Activated CD8-positive, alpha-beta memory T cell treated with anti-CD3 and anti-CD28 coated beads for 36 hours (primary cell): ENCODE results near the gene PRR23E. TPM values are rescaled to one million over a fixed set of nuclear protein-coding genes. Genes with fewer than 3 reads are reported as not detected.

ENCODE experiments used
- CTCF ChIA-PET: fragments of 350-600 bp; sonication (Branson Sonifier 250); formaldehyde crosslinking; loops from one replicate; lab custom pipeline; 2021; ENCODE audit warnings: antibody characterized with exemption; lab: Charles Lee
- POLR2A ChIA-PET: fragments of 350-600 bp; sonication (Branson Sonifier 250); formaldehyde crosslinking; loops from one replicate; lab custom pipeline; 2021; ENCODE audit warnings: antibody characterized with exemption; lab: Charles Lee
- total RNA-seq, 2 experiments: library from RNA; stranded (reverse); gene quantifications; one replicate each; pipeline ENCODE4 v1.2.3, GENCODE V29; 2021

Gene PRR23E
- total RNA-seq, 2 experiments from 2014 or later: not detected

GRCh38 chr3:127162947-127163645 lies 29.8 kb upstream of the PRR23E start:
- ChIA-PET CTCF (no interaction called here), POLR2A (no interaction called here)

DNA sequence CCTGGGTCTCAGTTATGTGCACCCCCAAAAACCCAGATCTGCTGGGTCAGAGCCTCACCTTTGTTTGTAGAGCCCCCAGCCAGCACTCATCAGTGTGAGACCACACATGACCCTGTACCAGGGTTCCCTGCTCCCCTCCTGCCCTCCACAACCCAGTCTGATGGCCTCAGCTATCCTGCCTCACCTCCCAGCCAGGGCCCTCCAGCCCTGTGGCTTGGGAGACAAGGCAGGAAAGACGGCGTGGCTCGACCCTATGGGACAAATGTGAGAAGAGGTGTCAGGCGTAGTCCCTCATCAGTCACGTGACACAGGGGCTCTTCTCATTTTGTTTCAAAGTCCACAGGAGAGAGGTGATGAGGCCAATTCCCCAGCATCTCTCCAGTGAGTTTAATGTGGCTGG lies 28.3 kb upstream of the PRR23E start:
- POLR2A ChIA-PET: no interaction called here
- CTCF ChIA-PET: no interaction called here

- POLR2A ChIA-PET: no interaction called here
- CTCF ChIA-PET: no interaction called here
Measured at GRCh38 chr3:127165036-127165435, 27.9 kb upstream of the PRR23E start.

GRCh38 chr3:127165694-127166485 lies 27.0 kb upstream of the PRR23E start:
- ChIA-PET CTCF (no interaction called here), POLR2A (no interaction called here)

DNA sequence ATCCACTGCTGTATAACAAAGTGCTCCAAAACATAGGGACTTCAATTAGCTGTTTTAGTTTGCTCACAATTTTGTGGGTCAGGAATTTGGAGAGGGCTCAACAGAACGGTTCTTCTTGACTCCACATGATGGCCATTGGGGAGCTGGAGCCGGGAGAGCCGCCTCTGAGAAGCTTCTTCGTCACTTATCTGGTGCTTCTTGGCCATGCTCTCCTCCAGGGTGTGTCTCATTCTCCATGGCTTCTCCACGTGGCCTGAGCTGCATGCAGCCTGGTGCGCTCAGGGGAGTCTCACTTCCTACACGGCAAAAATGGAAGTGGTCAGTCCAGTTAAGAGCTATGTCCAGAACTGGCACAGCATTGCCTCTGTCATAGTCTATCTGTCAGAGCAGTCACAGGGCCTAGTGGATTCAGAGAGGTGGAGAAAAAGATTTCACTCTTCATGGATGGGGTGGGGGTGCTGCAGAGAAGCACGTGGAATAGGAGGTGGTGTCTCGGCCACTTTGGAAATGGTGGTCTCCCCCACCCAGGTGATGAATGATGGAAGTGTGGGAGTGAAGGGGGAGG lies 26.3 kb upstream of the PRR23E start:
- ChIA-PET CTCF (no interaction called here), POLR2A (no interaction called here)

- CTCF ChIA-PET: no interaction called here
- POLR2A ChIA-PET: no interaction called here
Measured at GRCh38 chr3:127167315-127168043, 25.5 kb upstream of the PRR23E start.

DNA sequence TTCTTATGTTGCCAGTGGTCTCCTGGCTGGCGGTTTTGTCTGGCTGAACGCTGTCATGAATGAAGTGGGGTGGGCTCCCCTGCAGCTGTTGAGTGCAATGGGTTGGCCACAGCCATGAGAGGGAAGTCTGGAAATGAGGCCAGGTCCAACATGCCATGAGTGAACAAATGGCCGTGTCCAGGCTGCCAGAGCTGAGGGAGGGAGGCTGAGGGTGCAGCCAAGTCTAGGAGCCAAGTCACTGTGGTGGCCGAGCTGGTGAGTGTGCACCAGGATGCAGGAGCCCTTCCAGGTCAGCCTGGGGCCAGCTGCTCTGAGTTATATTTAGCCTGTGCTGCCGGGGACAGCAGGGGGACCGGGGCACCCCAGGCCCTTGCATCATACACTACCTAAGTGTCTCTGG lies 24.7 kb upstream of the PRR23E start:
- ChIA-PET CTCF (no interaction called here), POLR2A (no interaction called here)

DNA sequence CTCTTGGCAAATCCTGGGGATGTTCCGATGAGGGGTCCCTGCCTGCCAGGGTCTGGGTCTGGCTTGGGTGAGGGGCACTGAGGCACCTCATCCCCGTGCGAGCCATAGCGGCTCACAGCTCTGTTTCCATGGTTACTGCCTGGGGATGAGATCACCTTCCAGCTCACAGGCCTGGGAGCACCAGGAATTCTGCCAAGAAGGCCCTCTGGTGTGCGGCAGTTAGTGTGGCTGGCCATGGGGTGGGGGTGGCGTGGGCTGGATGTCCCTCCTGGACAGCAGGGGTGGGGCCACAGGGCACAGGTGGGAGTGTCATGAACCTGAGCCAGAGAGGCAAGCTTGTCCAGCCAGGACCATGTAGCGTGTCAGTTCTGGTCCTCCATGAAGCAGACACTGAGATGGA lies 22.1 kb upstream of the PRR23E start:
- POLR2A ChIA-PET: no interaction called here
- CTCF ChIA-PET: no interaction called here

DNA sequence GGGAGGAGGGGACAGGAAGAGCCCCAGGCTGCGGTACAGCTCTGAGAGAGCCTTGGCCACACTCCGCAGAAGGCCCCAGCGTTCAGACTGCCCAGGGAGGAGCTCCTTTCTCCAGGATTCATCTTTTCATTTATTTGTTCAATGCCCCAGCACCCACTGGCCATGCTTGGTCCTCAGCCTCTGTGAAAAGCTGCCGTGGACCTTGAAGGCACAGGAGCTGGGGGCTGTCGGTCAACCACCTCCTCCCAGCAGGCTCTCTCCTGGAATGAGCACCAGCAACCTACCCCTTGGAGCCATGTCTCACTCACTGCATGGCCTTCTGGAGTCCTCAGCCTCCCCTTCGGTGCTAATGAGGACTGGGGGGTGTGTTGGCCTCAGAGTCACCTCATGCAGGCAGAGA lies 21.6 kb upstream of the PRR23E start:
- CTCF ChIA-PET: no interaction called here
- POLR2A ChIA-PET: no interaction called here

DNA sequence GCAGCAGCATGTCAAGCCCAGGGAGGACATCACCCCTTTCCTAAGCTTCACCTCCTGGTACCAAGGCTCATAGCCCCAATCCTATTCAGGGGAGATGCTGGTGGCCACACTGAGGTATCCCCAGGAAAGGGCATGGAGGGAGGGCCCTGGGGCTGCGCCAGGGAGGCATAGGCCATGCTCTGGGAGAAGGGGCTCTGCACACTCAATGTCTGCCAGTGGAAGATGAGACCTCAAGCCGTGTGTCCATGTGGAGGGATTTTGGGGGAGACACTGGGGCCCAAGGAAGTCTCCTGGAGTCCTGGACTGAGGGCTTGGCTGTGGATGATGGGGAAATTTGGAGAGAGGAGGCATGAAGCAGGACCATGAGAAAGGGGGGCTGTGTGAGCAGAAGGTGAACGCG lies 21.2 kb upstream of the PRR23E start:
- ChIA-PET CTCF (no interaction called here), POLR2A (no interaction called here)

DNA sequence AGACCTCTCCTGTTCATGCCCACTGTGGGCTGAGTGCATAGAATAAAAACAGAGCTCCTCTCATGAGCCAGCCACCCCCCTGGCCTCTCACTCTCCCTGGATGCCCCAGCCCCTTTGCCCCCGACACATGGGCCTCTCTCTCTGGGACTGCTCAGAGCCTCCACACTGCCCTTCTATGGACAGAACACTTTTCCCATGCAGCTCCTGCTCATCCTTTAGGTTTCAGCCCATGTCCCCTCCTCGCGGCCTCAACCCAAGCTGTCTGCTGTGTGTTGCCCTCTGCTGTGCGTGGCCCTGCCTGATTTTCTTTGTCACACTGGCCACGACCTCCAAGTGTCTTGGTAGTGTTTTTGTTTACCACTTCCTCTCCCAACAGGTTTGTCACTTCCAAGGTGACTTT lies 20.7 kb upstream of the PRR23E start:
- ChIA-PET POLR2A (no interaction called here), CTCF (no interaction called here)

DNA sequence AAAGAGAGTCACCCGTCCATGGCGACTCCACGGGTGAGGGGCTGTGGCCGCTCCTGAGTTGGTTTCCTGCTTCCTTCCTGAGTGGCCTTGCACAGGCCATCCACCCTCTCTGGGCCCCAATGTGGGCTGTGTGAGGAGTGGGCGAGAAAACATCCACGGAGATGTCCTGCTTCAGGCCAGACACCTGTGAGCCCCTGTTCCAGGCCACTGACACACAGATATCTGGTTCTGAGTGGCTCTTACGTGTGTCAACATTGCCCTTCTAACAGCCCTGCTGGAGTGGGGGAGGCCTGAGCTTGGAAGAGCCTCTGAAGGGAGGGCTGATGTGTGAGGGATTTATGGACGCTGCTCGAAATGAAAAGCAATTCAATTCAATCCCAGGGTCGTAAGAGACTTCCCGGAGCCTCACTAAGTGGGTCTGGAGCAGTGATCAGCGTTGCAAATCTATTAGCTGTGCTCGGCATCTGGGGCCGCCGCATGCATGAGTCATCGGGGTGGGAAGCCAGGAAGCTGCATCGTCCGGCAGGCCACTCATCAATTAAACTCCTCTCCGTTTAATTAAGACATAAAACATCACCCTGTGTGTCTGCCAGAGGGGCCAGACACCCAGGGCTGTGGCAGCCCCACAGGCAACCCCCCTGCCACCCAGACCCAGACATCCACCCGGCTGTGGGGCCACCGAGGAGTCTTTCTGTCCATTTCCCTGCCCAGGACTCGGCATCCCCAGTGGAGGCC lies 20.0 kb upstream of the PRR23E start:
- ChIA-PET POLR2A (no interaction called here), CTCF (no interaction called here)

DNA sequence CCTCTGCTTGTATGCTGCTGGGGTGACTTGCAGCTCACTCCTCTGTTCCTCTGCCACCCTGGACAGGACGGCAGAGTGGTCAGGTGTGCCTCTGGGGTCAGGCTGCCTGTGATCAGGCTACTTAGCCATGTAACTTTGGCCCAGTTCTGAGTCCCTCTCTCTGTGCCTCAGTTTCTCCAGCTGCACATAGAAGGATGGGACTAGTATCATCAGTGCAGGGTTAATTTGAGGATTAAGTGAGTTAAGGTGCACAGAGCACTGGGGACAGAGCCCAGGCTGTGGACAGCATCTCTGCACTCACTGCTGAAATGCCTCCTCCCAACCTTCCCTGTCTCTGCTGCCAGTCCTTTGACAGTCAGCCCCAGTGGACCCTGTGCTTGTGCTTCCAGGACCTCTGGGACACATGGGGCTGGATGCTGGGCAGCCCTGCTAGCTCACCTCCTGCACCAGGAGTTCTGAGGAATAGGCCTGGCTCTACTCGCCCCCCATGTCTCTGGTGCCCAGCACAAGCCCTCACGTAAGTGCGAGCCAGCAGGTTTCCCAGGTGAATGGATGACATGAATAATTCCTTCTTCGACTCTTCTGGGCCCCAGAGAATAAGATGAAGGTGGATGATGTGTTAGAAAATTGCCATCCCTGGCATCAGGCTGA lies 19.3 kb upstream of the PRR23E start:
- ChIA-PET POLR2A (no interaction called here), CTCF (interaction anchor here (0.5 kb wide), 1 partner anchor 23 kb away, joined by 3 read pairs; no protein-coding TSS in a partner anchor)

DNA sequence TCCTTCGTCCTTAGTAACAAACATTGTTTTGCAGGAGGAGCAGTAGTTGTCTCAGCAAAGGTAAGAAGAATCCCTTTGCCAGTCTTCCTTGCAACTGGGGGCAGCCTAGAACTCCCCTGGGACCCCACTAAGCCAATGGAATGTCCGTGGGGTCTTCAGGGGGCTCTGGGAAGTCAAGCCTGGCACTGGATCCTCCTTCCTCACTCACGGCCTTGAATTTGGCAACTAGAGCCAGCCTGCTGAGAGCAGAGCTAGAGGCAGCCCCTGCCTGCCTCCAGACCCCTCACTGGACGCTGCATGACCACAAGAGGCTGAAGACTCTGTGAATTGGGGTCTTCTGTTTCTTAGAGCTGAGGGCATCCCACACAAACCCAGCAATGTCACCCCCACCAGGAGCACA lies 18.6 kb upstream of the PRR23E start:
- POLR2A ChIA-PET: no interaction called here

DNA sequence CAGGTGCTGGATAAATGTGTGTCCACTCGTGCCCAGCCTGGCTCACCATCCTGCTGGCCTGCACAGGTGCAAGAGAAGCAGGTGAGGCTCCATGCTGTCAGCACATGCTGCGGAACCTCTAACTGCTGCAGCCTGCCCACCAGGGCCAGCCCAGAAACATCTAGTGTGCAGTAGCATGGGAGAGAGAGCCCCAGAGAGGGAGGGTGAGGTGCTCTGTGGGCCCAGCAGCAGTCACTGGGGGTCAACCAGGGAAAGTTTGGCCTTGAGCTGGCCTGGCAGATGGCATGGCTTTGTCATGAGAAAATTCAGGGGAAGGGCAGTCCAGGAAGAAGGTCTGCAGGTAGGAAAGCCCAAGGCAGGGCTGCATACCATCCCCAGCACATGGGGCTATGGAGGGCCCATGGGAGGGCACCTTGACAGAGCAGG lies 18.2 kb upstream of the PRR23E start:
- ChIA-PET POLR2A (no interaction called here), CTCF (no interaction called here)

More for the DNA sequence above, 18.6 kb upstream of the PRR23E start:
- CTCF ChIA-PET: no interaction called here

- POLR2A ChIA-PET: no interaction called here
- CTCF ChIA-PET: no interaction called here
Measured at GRCh38 chr3:127175272-127175671, 17.7 kb upstream of the PRR23E start.

- CTCF ChIA-PET: no interaction called here
- POLR2A ChIA-PET: no interaction called here
Measured at GRCh38 chr3:127177226-127177625, 15.7 kb upstream of the PRR23E start.

GRCh38 chr3:127180859-127181258 lies 12.1 kb upstream of the PRR23E start:
- ChIA-PET POLR2A (no interaction called here), CTCF (no interaction called here)

GRCh38 chr3:127182431-127182830 lies 10.5 kb upstream of the PRR23E start:
- ChIA-PET POLR2A (no interaction called here), CTCF (no interaction called here)
